Measurements from ENCODE around the gene DPP9. TPM values are rescaled to one million over a fixed set of nuclear protein-coding genes. Genes with fewer than 3 reads are reported as not detected.
"Not testable (repeated sequence)": the region's sequence is repeated elsewhere in the genome, so short reads cannot be mapped to it uniquely, and the experiment has no call there.

The DPP9 gene
- total RNA-seq, 1 experiment from 2014 or later = 129 TPM

- H2AFZ ChIP-seq (ENCODE audit: low read length) = no peak overlapping the region
- no peaks in the 10 kb centered on the region for H3K27me3 ChIP-seq (ENCODE audit: low read length)
- no peaks in the 10 kb centered on the region for H3K9me2 ChIP-seq (replicated peaks; ENCODE audit: low read length)
- TF ChIP-seq CTCF (conservative IDR thresholded peaks at IDR 0.05; ENCODE audit: low read depth, low read length) = no peak
- TF ChIP-seq EZH2 (IDR thresholded peaks at IDR 0.05; ENCODE audit: low read length, unreplicated experiment) = no peak
- TF ChIP-seq EZH2phosphoT487 (IDR thresholded peaks at IDR 0.05; ENCODE audit: borderline replicate concordance, low read length) = no peak
- H3K9ac ChIP-seq (ENCODE audit: low read length) = peak overlapping the region; percentile 32
- H3F3A ChIP-seq (ENCODE audit: low read length, unreplicated experiment) = no peaks in the 10 kb centered on the region
- H3K27ac ChIP-seq (ENCODE audit: low read length) = peak overlapping the region; percentile 74
- H3K36me3 ChIP-seq (ENCODE audit: low read depth, low read length) = peaks cover 54% of the 10 kb centered on the region
- no peaks in the 10 kb centered on the region for H4K20me1 ChIP-seq (ENCODE audit: low read length)
- peaks cover 56% of the 10 kb centered on the region for H3K4me1 ChIP-seq (ENCODE audit: insufficient read depth, low read length)
- intact Hi-C loops (cut with micrococcal nuclease) = no loop called here
- ChIA-PET POLR2A (ENCODE audit: unreplicated experiment) (interaction anchor here (0.7 kb wide), 1 partner anchor 37 kb away, joined by 3 read pairs; no protein-coding TSS in a partner anchor), CTCF (interaction anchor here (2.8 kb wide), 1 partner anchor 75 kb away, joined by 11 read pairs; the partner anchor contains the start of gene FEM1A)
- ATAC-seq (no peak; the same call in 1 of the 2 replicates), DNase-seq (no peak)
- no TSS peak for BruUV-seq (replicated peaks)
- no peak overlapping the region for H3K4me3 ChIP-seq (ENCODE audit: low read length)
- H3K4me2 ChIP-seq (ENCODE audit: low read length) = peak overlapping the region; percentile 30
- H3K9me3 ChIP-seq (ENCODE audit: low read length) = no peaks in the 10 kb centered on the region
- peaks cover 65% of the 10 kb centered on the region for H3K79me2 ChIP-seq (ENCODE audit: low read length)
Measured at GRCh38 chr19:4715529-4716221, 8.0 kb downstream of the DPP9 start.

- H3K4me3 ChIP-seq (ENCODE audit: low read length); H3F3A ChIP-seq (ENCODE audit: low read length, unreplicated experiment); intact Hi-C loops (cut with micrococcal nuclease); H3K9me3 ChIP-seq (ENCODE audit: low read length); H2AFZ ChIP-seq (ENCODE audit: low read length); H3K27me3 ChIP-seq (ENCODE audit: low read length); ATAC-seq; H3K9me2 ChIP-seq (replicated peaks; ENCODE audit: low read length); BruUV-seq (replicated peaks); H4K20me1 ChIP-seq (ENCODE audit: low read length): not testable (repeated sequence)
- Histone ChIP-seq H3K4me2 (ENCODE audit: low read length) (peak overlapping the region; percentile 30), H3K27ac (ENCODE audit: low read length) (peak overlapping the region; percentile 74), H3K36me3 (ENCODE audit: low read depth, low read length) (peaks cover 56% of the 10 kb centered on the region), H3K79me2 (ENCODE audit: low read length) (peaks cover 64% of the 10 kb centered on the region), H3K9ac (ENCODE audit: low read length) (peak overlapping the region; percentile 32), H3K4me1 (ENCODE audit: insufficient read depth, low read length) (peaks cover 56% of the 10 kb centered on the region)
- ChIA-PET POLR2A (ENCODE audit: unreplicated experiment) (interaction anchor here (0.6 kb wide), 1 partner anchor 336 kb away, joined by 3 read pairs; no protein-coding TSS in a partner anchor), CTCF (interaction anchor here (0.5 to 2.8 kb wide), 2 partner anchors 76 to 196 kb away, joined by 5 to 11 read pairs; partner anchors contain the start of gene FEM1A)
- peak; percentile 67 for DNase-seq
Measured at GRCh38 chr19:4715178-4715528, 8.5 kb downstream of the DPP9 start.

GRCh38 chr19:4714016-4714415, 9.6 kb downstream of the DPP9 start:
- POLR2A ChIA-PET (ENCODE audit: unreplicated experiment) = interaction anchor here (0.5 to 0.9 kb wide), 3 partner anchors 19 to 69 kb away, joined by 6 to 25 read pairs (median 8); no protein-coding TSS in a partner anchor
- intact Hi-C loops (cut with micrococcal nuclease) = no loop called here
- Histone ChIP-seq H3K79me2 (ENCODE audit: low read length) (peaks cover 58% of the 10 kb centered on the region), H3K4me3 (ENCODE audit: low read length) (peak overlapping the region; percentile 33; the same call in 1 of the 2 replicates), H3F3A (ENCODE audit: low read length, unreplicated experiment) (no peaks in the 10 kb centered on the region), H3K9ac (ENCODE audit: low read length) (peak overlapping the region; percentile 58), H3K27me3 (ENCODE audit: low read length) (no peaks in the 10 kb centered on the region), H3K9me2 (replicated peaks; ENCODE audit: low read length) (no peaks in the 10 kb centered on the region), H4K20me1 (ENCODE audit: low read length) (no peaks in the 10 kb centered on the region), H3K36me3 (ENCODE audit: low read depth, low read length) (peaks cover 49% of the 10 kb centered on the region), H2AFZ (ENCODE audit: low read length) (peak overlapping the region; percentile 23; the same call in 1 of the 2 replicates), H3K4me1 (ENCODE audit: insufficient read depth, low read length) (peaks cover 56% of the 10 kb centered on the region), H3K27ac (ENCODE audit: low read length) (peak overlapping the region; percentile 85), H3K9me3 (ENCODE audit: low read length) (no peaks in the 10 kb centered on the region), H3K4me2 (ENCODE audit: low read length) (peak overlapping the region; percentile 50)
- BruUV-seq (replicated peaks) = no TSS peak
- ATAC-seq (no peak), DNase-seq (no peak)
- no peak for TF ChIP-seq CTCF (conservative IDR thresholded peaks at IDR 0.05; ENCODE audit: low read depth, low read length)
- TF ChIP-seq EZH2phosphoT487 (IDR thresholded peaks at IDR 0.05; ENCODE audit: borderline replicate concordance, low read length) = no peak
- TF ChIP-seq EZH2 (IDR thresholded peaks at IDR 0.05; ENCODE audit: low read length, unreplicated experiment) = no peak
- CTCF ChIA-PET = interaction anchor here (0.6 to 2.8 kb wide), 2 partner anchors 17 to 77 kb away, joined by 6 to 11 read pairs; partner anchors contain the start of gene FEM1A
